GM21717 (cell line): Measurements from ENCODE around the gene P2RX5.

Source experiments
- ATAC-seq: cut with Tn5 transposase; IDR thresholded peaks from one replicate; pipeline ENCODE4 v1.9.1; 2021; ENCODE audit warnings: mild to moderate bottlenecking, moderate library complexity; ENCODE audit not compliant: unreplicated experiment

The P2RX5 gene

DNA sequence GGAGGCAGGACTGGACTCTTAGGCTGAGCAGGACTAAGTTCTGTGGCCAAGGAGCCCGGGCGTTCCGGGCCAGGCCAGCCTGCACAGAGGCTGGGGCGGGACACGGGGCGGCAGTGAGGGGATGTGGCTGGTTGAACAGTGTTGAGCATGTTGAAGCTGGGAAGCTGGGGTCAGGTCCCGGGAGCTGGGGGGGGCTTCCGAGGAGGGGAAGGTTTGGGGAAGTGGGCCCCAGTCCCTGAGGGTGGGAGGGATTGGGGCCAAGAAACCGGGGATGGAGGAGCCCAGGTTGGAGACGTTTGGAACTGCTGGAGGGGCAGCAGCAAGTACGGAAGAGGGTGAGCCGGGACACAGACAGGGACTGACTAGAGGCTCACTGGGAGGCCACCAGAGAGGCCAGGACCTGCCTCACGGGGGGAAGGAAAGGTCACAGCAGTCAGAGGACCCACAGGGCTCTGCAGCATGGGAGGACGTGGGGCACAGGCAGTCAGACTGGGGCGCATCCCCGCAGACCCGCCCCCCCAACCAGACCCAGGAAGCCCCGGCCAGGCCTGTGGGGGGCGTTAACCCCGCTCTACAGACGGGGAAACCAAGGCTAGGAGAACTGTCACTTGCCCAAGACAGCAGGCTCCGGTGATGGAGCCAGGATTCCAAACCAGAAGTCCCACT, 37.0 kb downstream of the P2RX5 start:
- ATAC-seq: no peak

DNA sequence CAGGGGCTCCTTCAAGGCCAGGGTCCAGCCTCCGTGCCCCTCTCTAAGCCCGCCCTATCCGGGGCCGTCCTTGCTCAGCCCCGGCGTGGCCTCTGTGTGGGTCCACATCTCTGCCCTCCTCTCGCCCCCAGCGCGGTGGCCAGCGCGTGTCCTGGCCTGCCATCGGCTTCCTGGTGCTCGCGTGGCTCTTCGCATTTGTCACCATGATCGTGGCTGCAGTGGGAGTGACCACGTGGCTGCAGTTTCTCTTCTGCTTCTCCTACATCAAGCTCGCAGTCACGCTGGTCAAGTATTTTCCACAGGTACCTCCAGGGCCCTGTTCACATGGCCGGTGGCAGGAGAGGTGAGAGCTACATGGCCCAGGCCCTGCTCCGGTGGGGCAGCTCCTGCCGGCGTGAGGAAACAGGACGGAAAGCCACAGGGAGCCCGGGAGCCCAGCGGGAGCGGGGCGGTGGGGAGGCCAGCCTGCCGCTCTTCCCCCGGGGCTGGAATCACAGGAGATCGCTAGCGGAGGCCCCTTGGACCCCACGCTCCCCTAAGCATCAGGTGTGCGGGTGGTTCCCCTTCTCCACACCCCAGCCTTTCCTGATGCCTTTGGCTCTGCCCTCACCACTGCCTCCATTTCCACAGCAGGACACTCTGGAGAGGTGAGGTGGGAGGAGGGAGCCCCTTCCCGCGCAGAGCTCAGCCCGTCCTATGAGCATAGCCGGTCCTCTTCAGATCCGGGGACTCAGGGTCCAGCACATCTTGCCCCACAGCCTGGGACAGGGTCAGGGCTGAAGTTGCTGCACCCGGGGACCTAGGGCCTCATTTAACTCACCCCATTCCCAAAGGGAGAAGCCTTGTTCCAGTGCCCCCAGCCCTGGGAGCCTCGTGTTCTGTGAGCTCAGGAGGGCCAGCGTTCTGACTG, 37.8 kb downstream of the P2RX5 start:
- no peak for ATAC-seq

DNA sequence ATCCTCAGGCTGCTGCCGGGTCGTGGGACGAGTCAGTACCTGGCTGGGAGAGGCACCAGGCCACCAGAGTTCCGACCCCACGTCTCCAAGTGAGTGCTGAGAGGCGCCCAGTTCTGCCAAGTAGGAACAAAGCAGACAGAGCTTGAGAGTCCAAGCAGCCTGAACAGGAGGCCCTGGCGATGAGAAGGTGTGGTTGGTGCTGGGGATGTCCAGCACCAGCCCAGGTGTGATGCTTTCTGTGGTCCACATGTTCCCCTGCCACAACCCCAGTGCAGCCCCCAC, 38.4 kb downstream of the P2RX5 start:
- no peak for ATAC-seq

DNA sequence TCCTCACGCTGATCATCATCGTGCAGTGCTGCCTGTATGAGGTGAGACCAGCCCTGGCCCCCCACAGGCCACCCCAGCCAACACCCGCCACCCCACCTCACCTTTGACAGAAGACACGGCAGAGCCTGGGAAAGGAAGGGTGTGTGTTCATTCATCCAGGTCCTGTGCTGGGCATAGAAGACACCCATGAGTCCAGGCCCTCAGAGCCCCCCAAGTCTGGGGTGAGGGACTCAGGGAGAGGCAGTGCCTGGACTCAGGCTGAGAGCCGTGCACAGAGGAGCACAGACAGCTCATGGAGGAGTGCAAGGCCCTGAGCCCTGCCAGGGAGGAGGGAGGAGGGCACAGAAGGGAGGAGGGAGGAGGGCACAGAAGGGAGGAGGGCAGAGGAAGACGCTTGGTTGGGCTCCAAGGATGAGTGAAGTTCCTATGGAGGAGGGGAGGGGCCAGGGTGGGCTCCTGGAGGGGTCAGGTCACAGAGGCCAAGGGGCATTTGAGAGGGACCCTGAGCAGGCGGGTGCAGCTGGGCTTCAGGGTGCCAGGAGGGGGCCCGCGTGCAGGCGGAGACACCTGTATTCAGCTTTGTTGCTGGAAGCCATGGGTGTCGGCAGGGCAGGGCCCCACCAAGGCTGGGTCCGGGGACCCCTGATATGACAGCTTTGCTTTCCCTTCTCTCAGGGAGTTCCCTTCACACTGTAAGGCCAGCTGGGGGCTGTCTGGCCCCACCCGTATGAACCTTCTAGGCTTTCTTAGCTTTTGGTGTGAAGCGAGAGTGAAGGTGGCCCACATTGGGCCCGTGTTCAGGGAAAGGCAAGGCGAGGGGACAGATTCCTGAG, 39.0 kb downstream of the P2RX5 start:
- ATAC-seq: no peak

DNA sequence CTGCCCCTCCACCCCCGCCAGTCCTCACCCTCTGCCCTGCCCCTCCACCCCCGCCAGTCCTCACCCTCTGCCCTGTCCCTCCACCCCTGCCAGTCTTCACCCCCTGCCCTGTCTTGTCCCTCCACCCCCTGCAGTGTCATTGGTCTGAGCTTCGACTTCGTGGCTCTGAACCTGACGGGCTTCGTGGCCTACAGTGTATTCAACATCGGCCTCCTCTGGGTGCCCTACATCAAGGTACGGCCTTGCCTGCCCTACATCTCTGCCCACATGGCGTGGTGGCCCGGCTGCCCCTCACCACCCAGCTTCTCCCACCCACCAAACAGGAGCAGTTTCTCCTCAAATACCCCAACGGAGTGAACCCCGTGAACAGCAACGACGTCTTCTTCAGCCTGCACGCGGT, 39.6 kb downstream of the P2RX5 start:
- ATAC-seq: no peak

DNA sequence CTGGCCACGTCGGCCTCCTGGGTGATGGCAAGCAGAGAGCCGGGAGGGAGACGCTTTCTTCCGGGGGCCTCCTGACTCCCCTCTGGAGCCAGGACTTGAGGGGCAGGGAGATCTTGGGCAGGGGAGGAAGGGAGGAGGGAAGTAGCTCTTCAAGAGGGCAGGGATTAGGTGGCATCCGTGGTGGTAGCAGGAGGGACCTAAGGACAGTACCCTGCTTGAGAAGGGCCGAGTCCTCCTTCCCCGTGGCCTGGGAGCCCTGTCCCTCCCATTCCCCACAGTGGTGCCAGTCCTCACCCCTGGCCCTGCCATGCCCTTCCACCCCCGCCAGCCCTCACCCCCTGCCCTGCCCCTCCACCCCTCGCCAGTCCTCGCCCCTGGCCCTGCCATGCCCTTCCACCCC, 40.2 kb downstream of the P2RX5 start:
- ATAC-seq: no peak

DNA sequence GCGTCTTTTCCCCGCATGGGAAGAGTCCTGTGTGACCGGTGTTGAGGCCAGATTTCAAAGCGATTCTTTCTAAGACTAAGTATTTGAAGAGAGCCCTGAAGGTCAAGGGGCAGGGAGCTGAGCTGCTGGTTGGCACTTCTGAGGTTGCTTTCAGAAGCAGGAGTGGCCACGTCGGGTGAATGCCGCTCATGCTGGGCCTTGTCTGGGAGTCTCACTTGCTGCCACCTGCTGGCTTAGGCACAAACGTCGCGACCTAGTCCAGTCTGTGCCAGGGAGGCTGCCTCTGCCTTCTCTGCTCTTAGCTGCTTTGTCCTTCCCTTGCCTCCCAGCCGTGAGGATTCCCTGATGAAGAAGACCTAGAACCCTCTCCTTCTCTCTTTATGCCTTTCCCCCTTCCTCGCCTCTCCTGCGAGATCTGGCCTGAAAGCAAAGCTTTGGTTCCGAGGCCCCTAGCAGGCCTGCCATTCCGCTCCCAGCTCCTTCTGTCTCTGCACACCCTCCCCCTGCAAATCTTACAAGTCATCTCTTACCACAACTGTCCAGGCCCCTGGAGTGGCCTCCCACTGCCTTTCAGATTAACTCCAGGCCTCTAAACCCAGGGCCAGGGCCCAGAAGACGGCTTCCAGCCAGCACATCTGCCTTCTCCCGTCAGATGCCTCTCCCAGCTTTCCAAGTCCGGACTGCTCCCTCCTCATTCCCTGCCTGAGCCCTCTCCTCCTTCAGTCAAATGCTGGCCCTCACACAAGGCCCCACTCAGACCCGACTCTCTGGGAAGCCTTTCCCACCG, 48.0 kb downstream of the P2RX5 start:
- ATAC-seq: no peak

DNA sequence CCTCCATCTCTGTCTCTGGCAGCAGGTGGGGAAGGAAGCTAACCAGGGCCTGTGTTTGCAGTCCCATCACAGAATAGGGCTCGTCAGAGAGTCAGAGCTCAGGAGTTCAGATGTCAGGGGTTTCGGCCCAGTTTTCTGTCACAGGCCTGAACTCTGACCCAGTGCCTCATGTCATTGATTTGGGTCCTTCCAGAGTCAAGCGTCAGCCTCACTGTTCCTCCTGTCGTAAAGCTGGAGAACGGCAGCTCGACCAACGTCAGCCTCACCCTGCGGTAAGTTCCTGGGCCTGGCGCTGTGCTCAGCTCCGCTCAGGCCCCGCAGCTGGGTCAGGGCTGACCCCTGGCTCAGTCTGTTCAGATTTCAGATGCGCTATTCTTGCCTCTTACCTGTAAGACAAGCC, 48.7 kb downstream of the P2RX5 start:
- no peak for ATAC-seq

DNA sequence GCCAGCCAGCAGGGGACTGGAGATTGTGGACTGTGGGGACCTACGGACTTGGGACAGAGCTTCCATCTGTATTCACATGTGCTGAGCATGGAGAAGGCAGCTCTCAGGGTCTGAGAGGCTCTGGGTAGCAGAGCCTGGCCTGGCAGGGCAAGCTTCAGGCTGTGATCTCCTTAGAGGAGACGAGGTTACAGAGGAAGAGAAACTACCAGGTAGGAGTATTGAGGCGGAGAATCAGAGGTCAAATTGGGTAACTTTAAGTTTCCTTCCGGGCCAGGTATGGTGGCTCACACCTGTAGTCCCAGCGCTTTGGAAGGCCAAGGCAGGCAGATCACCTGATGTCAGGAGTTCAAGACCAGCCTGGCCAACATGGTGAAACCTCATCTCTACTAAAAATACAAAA, 50.6 kb downstream of the P2RX5 start:
- no peak for ATAC-seq

DNA sequence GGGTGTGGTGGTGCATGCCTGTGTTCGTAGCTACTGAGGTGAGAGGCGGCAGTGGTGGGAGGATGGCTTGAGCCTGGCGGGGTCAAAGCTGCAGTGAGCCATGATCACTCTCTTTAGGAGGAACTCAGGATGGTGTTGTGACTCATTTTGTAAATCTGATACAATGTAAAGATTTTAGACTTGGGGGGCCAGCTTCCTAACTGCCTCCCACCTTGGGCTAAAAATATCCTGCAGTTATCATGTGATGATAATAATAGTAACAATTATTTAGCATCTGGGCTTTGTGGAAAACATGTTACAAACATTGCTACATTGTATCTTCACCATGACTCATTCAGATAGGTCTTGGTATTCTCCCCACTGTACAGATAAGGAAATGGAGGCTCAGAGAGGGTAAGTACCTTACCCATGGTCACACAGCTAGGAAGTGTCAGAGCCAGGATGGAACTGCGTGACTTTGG, 52.0 kb downstream of the P2RX5 start:
- no peak for ATAC-seq

DNA sequence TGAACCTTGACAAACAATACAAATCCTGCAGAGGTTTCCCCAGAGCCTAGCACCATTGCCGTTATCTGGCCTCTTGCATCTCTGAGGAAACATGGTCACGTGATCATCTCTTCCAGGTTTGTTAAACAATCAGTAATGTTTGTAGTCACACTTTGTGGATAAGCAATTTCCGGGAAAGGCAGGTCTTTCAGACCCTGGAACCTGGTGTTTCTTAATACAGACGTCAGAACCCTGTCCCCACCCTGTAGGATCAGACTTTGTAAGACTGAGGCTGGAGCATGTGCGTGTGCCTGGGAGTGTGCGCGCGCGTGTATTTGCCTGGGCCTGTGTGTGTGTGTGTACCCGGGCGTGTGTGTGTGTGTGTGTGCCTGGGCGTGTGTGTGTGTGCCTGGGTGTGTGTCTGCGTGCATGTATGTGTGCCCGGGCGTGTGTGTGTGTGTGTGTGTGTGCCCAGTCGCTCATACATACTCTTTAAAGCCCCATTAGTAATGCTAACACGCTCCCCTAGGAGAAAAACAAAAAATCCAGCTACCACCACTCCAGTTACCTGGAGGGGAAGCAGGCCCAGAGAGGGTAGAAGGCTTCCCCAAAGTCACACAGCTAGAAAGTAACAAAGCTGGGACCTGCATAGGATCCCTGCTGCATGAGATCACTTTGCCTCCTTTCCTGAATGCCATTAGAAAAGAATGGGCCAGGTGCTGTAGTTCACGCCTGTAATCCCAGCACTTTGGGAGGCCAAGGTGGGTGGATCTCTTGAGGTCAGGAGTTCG, 54.1 kb downstream of the P2RX5 start:
- ATAC-seq: no peak

DNA sequence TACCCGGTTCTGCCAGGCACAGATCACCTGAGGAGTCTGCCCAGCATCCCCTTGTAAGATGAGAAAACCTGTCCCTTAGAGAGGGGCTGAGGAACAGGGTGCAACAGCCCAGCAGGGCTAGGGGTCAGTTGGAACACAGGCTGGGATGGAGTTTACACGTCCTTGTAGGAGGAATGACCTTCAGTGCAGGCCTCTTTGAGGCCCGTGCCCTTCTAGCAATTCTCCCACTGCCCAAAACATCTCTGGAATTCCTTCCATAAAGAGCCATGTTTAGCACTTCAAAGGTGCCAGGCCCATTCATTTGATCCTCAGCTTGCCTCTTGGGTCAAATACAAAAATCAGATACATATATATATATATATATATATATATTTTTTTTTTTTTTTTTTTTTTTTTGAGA, 54.9 kb downstream of the P2RX5 start:
- ATAC-seq: no peak

DNA sequence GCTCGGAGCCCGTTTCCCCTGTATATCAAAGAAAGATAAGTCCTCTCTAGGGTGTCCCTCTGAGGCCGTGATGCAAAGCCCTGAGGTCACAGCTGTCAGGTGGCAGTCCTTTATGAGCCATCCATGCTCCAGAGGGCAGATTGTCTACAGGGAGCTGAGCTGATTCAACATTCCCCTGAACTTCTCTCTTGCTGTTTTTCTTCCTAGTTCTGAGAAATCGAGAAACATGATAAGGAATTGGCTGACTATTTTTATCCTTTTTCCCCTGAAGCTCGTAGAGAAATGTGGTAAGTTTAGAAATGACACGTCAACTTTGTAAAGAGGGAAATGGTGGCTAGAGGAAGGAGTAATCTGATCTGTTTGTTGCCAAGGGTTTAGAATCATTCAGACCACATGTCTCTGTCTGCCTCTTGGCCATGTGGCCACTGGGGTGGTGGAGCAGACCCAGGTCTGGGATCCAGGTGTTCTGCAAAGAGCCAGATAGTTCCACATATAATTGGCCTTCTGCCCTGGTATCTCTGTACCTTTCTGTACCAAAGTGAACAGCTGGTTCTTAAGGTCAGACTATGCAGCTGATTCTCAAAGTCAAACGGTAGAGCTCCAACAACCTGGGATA, 55.9 kb downstream of the P2RX5 start:
- no peak for ATAC-seq

DNA sequence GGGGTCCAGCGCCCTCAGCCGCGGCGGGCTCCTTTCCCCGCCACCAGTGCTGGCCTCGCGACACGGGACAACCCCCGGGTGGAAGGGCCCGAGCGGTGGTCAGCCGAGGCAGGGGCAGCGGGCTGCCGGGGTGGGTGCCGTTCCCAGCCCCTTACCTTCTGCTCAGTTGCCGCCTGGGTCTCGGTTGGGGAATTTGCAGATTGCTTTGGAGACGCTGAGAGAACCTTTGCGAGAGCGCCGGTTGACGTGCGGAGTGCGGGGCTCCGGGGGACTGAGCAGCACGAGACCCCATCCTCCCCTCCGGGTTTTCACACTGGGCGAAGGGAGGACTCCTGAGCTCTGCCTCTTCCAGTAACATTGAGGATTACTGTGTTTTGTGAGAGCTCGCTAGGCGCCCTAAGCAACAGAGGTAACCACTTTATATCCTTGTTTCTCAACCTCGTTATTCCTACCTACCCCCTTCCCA, 59.0 kb downstream of the P2RX5 start:
- ATAC-seq: peak; percentile 11

DNA sequence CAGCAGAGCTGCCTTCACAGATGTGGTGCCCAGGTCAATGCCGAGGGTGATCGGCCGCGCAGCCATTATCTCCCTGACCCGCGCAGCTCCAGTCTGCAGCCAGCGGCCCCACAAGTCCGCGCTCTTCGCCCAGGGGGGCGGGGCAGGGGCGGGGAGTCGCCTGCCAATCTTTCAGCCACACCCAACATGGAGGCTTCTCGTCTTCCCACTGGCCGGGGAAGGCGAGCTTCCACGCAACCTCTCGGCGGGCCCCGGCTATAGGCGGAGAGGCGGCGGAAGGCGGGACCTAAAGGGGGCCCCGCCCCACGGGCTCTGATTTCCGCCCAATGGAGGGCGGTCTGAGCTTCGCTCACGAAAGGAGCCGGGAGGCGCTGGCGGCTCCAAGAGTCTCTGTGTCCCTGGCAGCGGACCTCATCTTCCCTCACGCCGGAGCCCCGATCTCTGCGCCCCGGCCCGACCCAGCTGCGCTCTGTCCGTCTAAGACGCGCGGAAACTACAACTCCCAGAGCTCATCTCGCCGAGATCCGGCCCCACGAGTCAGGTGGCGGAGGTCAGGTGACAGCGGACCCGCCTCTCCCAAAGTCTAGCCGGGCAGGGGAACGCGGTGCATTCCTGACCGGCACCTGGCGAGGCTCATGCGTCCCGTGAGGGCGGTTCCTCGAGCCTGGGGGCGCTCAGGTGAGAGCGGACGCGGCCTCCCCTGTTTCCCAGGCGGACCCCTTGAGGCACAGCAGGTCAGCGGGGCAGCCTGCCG, 59.6 kb downstream of the P2RX5 start, which contains the start of the genes CTNS and SHPK:
CTNS (plus strand) TSS at position 607 of the 754 bp plus-strand sequence. CDS start 3,447 bp downstream, outside the sequence.
SHPK (minus strand) TSS at position 97 of the 754 bp plus-strand sequence; CDS start at position 66, 31 bp downstream.
- ATAC-seq: peak; percentile 92

DNA sequence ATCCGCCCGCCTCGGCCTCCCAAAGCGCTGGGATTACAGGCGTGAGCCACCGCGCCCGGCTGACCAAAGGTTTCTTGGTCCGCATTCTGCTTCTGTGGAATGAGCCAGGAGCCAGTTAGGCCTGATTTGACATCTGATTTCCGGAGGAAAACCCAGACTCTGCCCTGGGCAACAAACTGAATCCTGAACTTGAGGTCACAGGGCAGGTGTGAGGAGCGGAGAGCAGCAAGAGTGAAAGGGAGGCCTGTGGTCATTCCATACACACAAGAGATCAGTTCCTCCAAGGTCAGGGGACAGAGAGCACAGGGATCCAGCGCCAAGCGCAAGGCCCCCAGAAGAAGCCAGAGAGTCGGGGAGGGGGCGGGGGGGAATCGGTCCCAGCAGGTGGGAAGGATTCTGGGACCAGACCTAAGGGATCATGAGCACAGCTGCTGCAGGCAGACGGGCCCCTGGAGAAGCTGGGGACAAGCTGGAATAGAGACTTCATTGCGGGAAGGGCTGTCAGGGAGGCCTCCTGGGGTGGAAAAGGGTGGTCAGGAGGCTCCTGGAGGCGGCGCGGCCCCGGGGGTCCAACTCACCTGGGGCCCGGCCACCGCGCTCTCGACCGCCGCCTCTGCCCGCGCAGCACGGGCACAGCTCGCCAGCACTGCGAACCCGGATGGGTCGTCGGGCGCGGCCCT, 60.3 kb downstream of the P2RX5 start:
- peak; percentile 1 for ATAC-seq

DNA sequence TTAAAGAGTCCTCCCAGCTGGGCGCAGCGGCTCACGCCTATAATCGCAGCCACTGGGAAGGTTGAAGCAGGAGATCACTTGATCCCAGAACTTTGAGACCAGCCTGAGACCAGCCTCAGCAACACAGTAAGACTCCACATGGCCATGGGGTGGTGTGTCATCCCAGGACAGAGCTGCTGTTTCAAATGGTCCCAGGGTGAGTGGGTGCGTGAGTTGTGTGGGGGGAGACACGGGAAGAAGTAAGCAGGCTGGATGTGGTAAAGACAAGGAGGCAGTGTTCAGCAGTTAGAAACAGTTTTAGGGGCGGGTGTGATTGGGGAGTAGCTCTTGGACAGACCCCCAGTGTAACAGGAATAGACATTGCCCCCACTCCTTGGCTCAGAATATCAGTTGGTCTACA, 63.7 kb downstream of the P2RX5 start:
- ATAC-seq: no peak

DNA sequence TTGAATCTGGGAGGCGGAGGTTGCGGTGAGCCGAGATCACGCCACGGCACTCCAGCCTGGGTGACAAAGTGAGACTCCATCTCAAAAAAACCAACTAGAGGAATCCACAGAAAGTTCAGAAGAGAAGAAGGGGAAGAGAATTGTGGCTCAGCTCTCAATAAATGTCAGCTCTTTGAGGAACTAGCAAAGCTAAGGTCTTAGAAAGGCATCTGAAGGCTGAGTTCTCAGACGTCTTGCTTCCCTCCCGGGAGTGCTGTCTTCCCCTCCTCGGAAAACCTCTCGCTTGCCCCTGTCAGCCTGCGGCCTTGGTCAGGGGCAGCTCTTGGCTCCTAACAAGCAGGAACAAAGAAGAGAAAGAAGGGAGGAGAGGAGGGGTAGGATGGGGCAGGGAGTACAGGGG, 65.2 kb downstream of the P2RX5 start:
- ATAC-seq: no peak
